GM19397 (cell line): ENCODE results near the gene E2F4.

Experiments
- ATAC-seq: cut with Tn5 transposase; IDR thresholded peaks from one replicate; pipeline ENCODE4 v1.9.1; 2021; ENCODE audit warnings: mild to moderate bottlenecking, moderate library complexity; ENCODE audit not compliant: unreplicated experiment

Gene E2F4

DNA sequence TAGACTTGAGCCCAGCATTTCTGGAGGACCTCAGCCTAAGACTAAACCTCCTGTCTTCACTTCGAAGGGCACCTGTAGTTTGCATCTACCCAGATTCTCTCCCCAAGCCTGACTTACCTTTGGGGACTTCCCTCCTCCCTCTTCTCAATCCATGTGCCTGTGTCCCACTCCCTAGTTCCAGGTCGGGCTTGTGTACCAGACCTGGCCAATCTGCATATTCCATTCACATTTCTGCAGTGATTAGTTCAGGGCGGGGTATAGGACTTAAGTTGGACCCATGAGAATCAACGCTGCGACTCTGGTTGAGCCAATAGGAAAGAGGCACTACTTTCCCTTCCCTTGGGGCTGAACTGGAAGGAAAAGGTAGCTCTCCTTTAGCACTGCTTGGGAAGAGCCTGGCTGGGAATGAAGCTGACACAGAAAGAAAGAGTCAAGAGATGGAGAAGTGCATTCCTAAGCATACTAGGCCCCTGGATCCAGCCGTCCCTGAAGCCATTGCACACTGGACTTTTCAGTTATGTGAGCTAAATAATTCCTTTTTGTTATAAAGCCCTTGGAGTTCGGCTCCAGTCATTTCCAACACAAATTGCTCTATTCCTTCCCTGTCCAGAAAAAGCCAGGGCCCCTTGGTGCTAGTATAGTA lies 34.7 kb upstream of the E2F4 start:
- no peak for ATAC-seq

GRCh38 chr16:67157892-67158635 lies 33.9 kb upstream of the E2F4 start:
- ATAC-seq: no peak

DNA sequence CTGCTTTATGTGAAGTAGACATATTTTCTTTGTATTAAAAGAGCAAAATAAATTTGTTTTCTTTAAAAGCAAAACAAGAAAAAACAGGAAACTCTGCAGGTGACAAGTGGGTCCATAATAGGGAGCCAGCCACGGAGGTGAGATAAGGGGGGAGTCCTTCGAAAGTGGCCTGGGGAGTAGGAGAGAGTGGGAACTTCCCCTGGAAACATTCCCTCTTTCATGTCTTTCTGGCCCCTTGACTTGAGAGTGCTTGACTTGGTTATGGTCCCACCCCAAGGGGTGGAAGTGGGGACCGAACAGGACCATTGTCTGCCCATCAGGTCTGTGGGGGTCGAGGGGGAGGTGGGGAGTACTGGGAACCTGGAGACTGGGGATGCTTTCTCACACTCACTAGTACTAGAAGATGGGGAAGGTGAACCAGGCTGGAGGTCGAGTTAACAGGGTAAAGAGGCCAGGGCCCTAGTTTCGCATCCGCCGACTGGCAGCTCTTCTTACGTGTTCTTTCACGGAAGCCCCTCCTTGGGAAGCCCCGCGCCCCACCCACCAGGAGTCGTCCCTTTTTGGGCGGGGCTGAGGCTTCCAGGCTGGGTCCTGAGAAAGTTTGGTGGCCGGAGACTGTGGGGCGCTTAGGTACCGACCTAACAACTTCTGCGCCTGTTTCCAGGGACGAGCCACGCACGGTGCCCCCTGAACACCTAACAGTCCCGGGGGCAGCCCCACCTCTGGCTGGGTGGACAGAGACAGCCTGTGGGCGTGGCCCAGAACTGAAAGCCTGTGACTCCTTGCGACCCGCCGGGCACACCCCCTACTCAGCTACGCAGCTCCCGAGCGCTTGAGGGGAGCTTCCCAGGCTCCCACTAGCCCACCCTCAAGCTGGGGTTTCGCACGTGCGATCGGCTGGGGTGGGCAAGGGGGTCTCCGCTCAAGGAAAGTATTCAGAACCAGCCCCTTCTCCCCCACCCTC lies 33.0 kb upstream of the E2F4 start:
- ATAC-seq: peak; percentile 33

GRCh38 chr16:67161595-67162058 lies 30.3 kb upstream of the E2F4 start:
- no peak for ATAC-seq

DNA sequence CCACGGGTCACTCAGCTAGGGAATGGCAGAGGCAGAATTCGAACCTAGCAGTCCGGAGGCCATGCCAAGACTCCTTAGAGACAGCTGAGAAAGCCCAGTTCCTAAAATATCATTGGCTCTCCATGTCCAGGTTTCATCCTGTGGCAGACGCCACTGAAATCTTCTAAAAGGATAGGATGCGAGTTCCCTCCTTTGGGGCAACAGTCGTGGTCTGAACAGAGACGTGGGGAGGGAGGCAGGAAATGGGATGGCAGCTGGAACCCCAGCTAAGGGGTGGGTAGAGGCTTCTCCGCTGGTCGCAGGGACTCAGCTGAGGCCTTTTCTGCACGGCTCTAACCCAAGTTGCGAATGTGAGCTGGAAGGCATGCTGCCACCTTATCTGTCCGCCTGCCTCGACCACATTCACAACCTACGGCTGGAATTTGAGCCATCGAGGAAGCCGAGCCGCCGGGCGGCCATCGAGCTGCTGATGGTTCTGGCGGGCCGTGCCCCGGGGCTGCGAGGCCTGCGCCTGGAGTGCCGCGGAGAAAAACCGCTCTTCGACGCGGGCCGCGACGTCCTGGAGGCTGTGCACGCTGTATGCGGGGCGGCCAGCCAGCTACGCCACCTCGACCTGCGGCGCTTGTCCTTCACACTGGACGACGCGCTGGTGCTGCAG lies 29.3 kb upstream of the E2F4 start:
- no peak for ATAC-seq

DNA sequence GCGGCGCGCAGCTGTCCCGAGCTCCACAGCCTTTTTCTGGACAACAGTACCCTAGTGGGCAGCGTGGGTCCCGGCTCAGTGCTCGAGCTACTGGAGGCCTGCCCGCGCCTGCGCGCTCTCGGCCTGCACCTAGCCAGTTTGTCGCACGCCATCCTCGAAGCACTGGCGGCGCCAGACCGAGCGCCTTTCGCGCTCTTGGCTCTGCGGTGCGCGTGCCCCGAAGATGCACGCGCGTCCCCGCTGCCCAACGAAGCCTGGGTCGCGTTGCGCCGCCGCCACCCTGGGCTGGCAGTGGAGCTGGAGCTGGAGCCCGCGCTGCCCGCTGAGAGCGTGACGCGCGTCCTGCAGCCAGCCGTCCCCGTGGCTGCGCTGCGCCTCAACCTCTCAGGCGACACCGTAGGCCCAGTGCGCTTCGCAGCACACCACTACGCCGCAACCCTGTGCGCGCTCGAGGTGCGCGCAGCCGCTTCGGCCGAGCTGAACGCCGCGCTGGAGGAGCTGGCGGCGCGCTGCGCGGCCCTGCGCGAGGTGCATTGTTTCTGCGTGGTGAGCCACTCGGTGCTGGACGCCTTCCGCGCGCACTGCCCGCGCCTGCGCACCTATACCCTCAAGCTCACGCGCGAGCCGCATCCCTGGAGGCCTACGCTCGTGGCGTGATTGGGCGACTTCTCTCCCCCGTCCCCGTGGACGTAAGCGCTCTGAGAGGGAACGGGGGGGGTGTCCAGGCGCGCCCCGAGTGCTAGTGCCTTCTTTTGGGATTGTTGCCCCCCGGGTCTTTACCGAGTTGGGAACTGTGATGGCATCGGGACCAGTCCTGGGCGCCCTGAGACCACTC lies 28.6 kb upstream of the E2F4 start:
- no peak for ATAC-seq

- ATAC-seq: no peak
These were observed 27.9 kb upstream of the E2F4 start for GRCh38 chr16:67163999-67164558.

- no peak for ATAC-seq
These were observed 27.3 kb upstream of the E2F4 start, which contains the start of gene HSF4 for GRCh38 chr16:67164599-67165061. Gene HSF4 (plus strand): TSS chr16:67164745. CDS start chr16:67164812, 67 bp downstream.

- ATAC-seq: no peak
These were observed 26.6 kb upstream of the E2F4 start for GRCh38 chr16:67165121-67166078.

GRCh38 chr16:67166110-67166547 lies 25.8 kb upstream of the E2F4 start:
- no peak for ATAC-seq

DNA sequence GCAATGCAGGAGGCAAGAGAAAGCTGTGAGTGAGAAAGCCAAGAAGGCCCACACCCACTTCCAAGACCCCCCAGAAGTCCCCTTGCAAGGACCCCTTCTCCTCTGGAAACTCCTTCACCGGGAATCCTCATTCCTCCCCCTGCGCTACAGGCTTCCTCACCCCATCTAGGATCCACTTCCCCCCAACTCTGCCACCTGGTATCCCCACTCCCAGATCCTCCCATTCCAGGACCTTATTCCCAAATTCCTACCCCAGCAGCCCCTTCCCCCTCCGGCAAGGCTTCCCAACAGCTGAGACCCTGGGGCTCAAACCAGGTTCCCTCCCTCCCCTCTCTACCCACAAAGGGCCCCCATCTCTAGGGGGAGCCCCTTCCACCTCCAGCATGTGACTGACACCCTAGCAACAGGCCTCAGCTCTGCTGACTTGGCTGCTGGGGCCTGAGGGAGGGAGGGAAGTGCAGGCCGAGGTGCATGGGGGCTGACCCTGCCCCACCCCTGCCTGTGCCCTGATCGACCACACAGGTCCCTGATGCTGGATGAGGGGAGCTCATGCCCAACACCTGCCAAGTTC lies 25.3 kb upstream of the E2F4 start:
- no peak for ATAC-seq

- ATAC-seq: no peak
These were observed 24.4 kb upstream of the E2F4 start for GRCh38 chr16:67167588-67167987.

DNA sequence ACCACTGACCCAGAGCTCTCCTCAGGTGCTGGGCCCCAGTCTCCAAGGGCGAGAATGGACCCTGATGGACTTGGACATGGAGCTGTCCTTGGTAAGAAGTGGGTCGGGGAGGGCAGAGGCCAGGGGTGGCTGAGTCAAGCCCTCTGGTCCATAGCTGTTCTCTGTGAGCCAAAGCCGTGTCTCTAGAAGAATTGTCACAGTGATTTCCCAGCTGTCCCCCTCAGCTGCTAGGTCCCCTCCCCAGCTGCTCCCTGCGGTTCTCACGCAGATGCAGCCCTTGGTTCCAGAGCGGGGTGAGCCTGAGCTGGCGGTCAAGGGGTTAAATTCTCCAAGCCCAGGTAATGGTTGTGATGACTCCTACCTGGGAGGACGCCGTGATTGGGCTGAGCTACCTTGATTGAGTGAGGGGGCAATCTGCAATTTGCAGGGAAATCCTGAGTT lies 22.9 kb upstream of the E2F4 start:
- no peak for ATAC-seq

- no peak for ATAC-seq
These were observed 22.2 kb upstream of the E2F4 start for GRCh38 chr16:67169642-67170167.

DNA sequence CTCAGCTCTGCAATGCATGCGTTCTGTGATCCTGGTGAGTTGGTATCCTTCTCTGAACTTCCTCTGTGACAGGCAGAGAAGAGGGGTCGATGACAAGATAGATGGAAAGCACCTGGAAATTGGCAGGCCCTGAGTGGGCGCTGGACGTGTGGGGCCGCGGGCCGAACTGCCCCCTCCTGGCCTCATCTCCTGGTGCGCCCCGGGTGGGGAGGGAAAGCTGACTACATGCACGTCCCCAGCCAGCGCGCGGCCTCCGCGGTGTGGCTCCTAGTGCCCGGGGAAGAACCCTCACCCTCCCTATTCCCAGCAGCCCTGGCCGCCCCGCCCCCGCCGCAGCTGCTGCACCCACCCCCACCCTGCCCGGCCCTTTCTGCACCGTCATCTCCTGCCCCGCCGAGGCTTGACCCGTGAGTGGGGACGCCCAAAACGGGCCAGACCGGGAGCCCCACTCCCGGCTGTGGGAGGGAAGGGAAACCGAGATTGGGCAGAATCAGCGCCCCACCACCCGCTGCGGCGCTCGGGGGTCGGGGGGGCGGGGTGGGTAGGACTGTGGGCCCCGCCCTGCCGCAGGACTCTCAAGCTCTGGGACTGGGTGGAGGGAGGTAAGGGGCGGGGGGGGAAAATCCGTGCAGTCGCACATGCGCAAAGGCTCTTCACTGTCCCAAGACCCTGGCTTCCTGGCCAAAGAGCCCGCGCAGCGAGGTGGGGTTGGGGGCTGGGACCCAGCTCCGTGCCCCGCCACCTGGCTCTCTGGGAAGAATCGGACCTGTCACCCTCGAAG lies 21.6 kb upstream of the E2F4 start, which contains the start of gene NOL3:
Gene NOL3 (plus strand): TSS at position 371 of the 781 bp plus-strand sequence.
- ATAC-seq: peak; percentile 48

GRCh38 chr16:67170949-67171649 lies 20.9 kb upstream of the E2F4 start:
- ATAC-seq: no peak
